CD14-positive monocyte (primary cell): Measurements from ENCODE around the gene TP73. TPM values are rescaled to one million over a fixed set of nuclear protein-coding genes. Genes with fewer than 3 reads are reported as not detected.

Experiments
- DNase-seq, 3 donors: peaks; one replicate each; pipeline ENCODE4 v3.0.0-alpha.2; 2011 to 2022
- H2AFZ ChIP-seq: 2 replicates; pipeline ENCODE4 v1.6.0; 2012; ENCODE audit warnings: mild to moderate bottlenecking, low read depth, low read length, inconsistent platforms; ENCODE audit not compliant: insufficient read depth, poor library complexity, severe bottlenecking
- H3K27ac ChIP-seq, 2 donors: 1 replicate in 1 of 2; 2 replicates in 1 of 2; pipeline ENCODE4 v1.5.1; 2012 to 2013; ENCODE audit warnings: low read length in 2 of 2, control low read depth in 1 of 2, inconsistent platforms in 1 of 2, low read depth in 1 of 2, mild to moderate bottlenecking in 1 of 2
- H3K27me3 ChIP-seq, 2 donors: one replicate each; pipeline versions ENCODE4 v1.6.0 to v1.6.1; 2011 to 2013; ENCODE audit warnings: low read length in 2 of 2; ENCODE audit not compliant: control insufficient read depth in 2 of 2, insufficient read depth in 2 of 2
- H3K36me3 ChIP-seq, 2 donors: replicated peaks in 1 of 2; 1 replicate in 1 of 2; 2 replicates in 1 of 2; pipeline versions ENCODE4 v1.5.1 to v1.6.1; 2012 to 2013; ENCODE audit warnings: low read length in 2 of 2, control low read depth in 1 of 2, inconsistent platforms in 1 of 2, mild to moderate bottlenecking in 1 of 2; ENCODE audit not compliant: insufficient read depth in 2 of 2, control insufficient read depth in 1 of 2
- H3K4me1 ChIP-seq, 2 donors: 1 replicate in 1 of 2; 2 replicates in 1 of 2; pipeline versions ENCODE4 v1.5.1 to v1.6.1; 2012 to 2013; ENCODE audit warnings: low read length in 2 of 2, control low read depth in 1 of 2, inconsistent platforms in 1 of 2, mild to moderate bottlenecking in 1 of 2, moderate library complexity in 1 of 2; ENCODE audit not compliant: insufficient read depth in 2 of 2, control insufficient read depth in 1 of 2
- H3K4me2 ChIP-seq: replicated peaks from 2 replicates; pipeline ENCODE3; 2012; ENCODE audit warnings: low read length, moderate library complexity, mild to moderate bottlenecking; ENCODE audit not compliant: poor library complexity, severe bottlenecking; ENCODE audit errors: extremely low read depth
- H3K4me3 ChIP-seq, 3 experiments: fragments of 200-600 bp in 1 of 3; sonication (generic) in 1 of 3; replicated peaks in 1 of 3; 1 replicate in 2 of 3; 2 replicates in 1 of 3; pipeline ENCODE4 v1.5.1; 2011 to 2013; ENCODE audit warnings: low read length in 3 of 3, mild to moderate bottlenecking in 3 of 3, control low read depth in 2 of 3, low read depth in 2 of 3, inconsistent platforms in 1 of 3, moderate library complexity in 1 of 3
- H3K79me2 ChIP-seq: 2 replicates; pipeline ENCODE4 v1.6.0; 2012; ENCODE audit warnings: mild to moderate bottlenecking, control low read depth, inconsistent platforms, low read length, moderate library complexity; ENCODE audit not compliant: insufficient read depth
- H3K9ac ChIP-seq: 2 replicates; pipeline ENCODE4 v1.6.0; 2017; ENCODE audit warnings: low read length, mild to moderate bottlenecking; ENCODE audit not compliant: insufficient read depth, poor library complexity, severe bottlenecking
- H3K9me3 ChIP-seq, 2 donors: replicated peaks in 1 of 2; 1 replicate in 1 of 2; 2 replicates in 1 of 2; pipeline versions ENCODE4 v1.5.1 to v1.6.1; 2012 to 2013; ENCODE audit warnings: low read length in 2 of 2, control low read depth in 1 of 2; ENCODE audit not compliant: control insufficient read depth in 1 of 2, insufficient read depth in 1 of 2
- H4K20me1 ChIP-seq: 2 replicates; pipeline ENCODE4 v1.6.0; 2012; ENCODE audit warnings: mild to moderate bottlenecking, low read length, control low read depth, moderate library complexity; ENCODE audit not compliant: insufficient read depth
- H3K27ac Mint-ChIP-seq, 7 donors: one replicate each; pipeline ENCODE4 v1.8.0; 2020; ENCODE audit warnings: mild to moderate bottlenecking in 7 of 7, mixed read lengths in 7 of 7, moderate library complexity in 6 of 7, inconsistent platforms in 2 of 7
- H3K27me3 Mint-ChIP-seq, 3 donors: one replicate each; pipeline ENCODE4 v1.8.0; 2021 to 2022; ENCODE audit warnings: low read depth in 3 of 3, mild to moderate bottlenecking in 3 of 3, mixed read lengths in 3 of 3, moderate library complexity in 3 of 3, inconsistent platforms in 1 of 3
- H3K36me3 Mint-ChIP-seq, 2 donors: one replicate each; pipeline ENCODE4 v1.8.0; 2020; ENCODE audit warnings: mixed read lengths in 2 of 2, inconsistent platforms in 1 of 2, mild to moderate bottlenecking in 1 of 2
- H3K4me1 Mint-ChIP-seq: one replicate; pipeline ENCODE4 v1.8.0; 2020; ENCODE audit warnings: mild to moderate bottlenecking, mixed read lengths
- H3K4me3 Mint-ChIP-seq, 2 donors: one replicate each; pipeline ENCODE4 v1.8.0; 2020; ENCODE audit warnings: mild to moderate bottlenecking in 2 of 2, mixed read lengths in 2 of 2, moderate library complexity in 1 of 2
- H3K9me3 Mint-ChIP-seq, 7 donors: one replicate each; pipeline ENCODE4 v1.8.0; 2020 to 2022; ENCODE audit warnings: mixed read lengths in 7 of 7, mild to moderate bottlenecking in 6 of 7, moderate library complexity in 6 of 7, inconsistent platforms in 2 of 7
- WGBS: methylation state at CpG from one replicate; pipeline ENCODE4 v1.1.5; 2013; ENCODE audit warnings: missing lambda C conversion rate; ENCODE audit not compliant: insufficient coverage; 5-methylcytosine and 5-hydroxymethylcytosine counted together
- intact Hi-C, 2 donors: fragments of 100-400 bp; cut with micrococcal nuclease; formaldehyde crosslinking; loops; one replicate each; pipeline versions ENCODE4 v1.15.0 to v1.15.1; 2023
- polyA plus RNA-seq, 3 donors: library from polyadenylated mRNA; depleted of rRNA in 1 of 3; unstranded in 2 of 3; stranded (reverse) in 1 of 3; fragments of 300-500 nt in 2 of 3; fragments of >200 nt in 1 of 3; fragmentation: Illumina TruSeq in 2 of 3; gene quantifications; 1 replicate in 2 of 3; 2 replicates in 1 of 3; pipeline ENCODE4 v1.2.3, GENCODE V29; 2012 to 2021
- TF ChIP-seq, protein P1 (sequence below): fragments of 200-600 bp; IDR thresholded peaks from one replicate; pipeline ENCODE4 v1.8.0; 2022; ENCODE audit warnings: antibody characterized with exemption, mild to moderate bottlenecking

The TP73 gene
- polyA plus RNA-seq, 3 donors: 0.21 to 0.42 TPM; not detected in 1

DNA sequence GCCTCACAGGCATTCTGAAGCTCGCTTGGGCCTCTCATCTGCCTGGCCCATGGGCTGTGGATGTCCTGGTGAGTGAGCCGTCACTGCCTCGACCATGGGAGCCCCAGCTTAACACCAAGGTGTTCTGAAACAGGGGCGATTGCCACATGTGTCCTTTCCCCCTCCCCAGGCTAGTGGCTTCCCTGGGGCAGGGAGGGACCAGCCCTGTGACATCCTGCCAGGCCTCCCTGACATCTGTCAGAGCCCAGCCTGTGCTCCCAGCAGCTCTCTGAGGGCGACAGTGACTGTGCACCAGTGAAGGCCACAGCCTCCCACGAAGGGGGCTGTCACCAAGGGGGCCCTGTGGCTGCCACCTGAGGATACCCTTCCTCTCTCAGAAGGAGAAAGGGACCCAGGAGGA lies 64.0 kb downstream of the TP73 start:
- Mint-ChIP-seq H3K27me3 (peaks cover 0 to 16% (median 9%) of the 10 kb centered on the region in 3 donors), H3K9me3 (peaks cover 0 to 1% (median 0%) of the 10 kb centered on the region in 7 donors), H3K4me3 (no peak overlapping the region), H3K27ac (no peak overlapping the region), H3K4me1 (peaks cover 2% of the 10 kb centered on the region), H3K36me3 (no peaks in the 10 kb centered on the region)
- Histone ChIP-seq H3K79me2 (no peaks in the 10 kb centered on the region), H4K20me1 (no peaks in the 10 kb centered on the region), H3K27ac (no peak overlapping the region), H3K27me3 (peaks cover 0 to 3% of the 10 kb centered on the region in 2 donors), H3K4me2 (no peak overlapping the region), H2AFZ (no peak overlapping the region), H3K9me3 (no peaks in the 10 kb centered on the region), H3K9ac (no peak overlapping the region), H3K4me3 (no peak overlapping the region), H3K4me1 (peaks cover 6 to 9% of the 10 kb centered on the region in 2 donors), H3K36me3 (no peaks in the 10 kb centered on the region)
- no peak for DNase-seq
- intact Hi-C loops: loop anchor here in 1 of 2 donors (2.0 kb wide), 1 partner anchor 20 kb away; no protein-coding TSS in a partner anchor
- TF ChIP-seq, protein P1, sequence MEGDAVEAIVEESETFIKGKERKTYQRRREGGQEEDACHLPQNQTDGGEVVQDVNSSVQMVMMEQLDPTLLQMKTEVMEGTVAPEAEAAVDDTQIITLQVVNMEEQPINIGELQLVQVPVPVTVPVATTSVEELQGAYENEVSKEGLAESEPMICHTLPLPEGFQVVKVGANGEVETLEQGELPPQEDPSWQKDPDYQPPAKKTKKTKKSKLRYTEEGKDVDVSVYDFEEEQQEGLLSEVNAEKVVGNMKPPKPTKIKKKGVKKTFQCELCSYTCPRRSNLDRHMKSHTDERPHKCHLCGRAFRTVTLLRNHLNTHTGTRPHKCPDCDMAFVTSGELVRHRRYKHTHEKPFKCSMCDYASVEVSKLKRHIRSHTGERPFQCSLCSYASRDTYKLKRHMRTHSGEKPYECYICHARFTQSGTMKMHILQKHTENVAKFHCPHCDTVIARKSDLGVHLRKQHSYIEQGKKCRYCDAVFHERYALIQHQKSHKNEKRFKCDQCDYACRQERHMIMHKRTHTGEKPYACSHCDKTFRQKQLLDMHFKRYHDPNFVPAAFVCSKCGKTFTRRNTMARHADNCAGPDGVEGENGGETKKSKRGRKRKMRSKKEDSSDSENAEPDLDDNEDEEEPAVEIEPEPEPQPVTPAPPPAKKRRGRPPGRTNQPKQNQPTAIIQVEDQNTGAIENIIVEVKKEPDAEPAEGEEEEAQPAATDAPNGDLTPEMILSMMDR: no peak
- WGBS: 81% methylated on average over 3 of the region's 6 CpGs

DNA sequence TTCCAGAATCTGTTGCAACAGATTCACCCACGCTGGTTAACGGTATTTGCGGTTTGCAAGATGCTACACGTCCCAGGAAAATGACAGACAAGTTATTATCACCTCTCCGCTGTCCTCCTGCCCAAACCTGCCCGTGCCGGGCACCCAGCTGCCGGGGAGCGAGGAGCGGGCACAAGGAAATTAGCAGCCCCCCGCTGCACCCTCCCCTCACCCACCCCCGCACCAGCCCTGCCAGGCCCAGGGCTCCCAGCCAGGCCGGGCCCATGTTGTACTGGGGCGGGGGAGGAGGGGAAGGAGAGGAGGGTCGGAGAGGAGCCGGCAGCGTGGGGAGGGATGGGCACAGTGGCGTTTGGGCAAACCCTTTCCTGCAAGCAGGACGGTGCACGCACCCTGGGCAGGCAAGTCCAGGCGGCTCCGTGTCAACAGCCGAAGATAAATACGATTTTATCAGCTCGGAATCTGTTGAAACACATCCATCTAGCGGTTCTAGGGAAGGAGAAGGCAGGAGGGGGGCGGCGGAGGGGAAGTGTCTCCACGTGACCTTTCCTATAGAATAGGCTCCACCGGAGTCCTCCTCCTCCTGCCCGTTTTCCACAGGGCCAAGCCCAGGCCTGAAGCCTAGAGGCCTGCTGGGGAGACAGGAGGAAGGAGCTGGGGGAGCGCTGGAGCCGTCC lies 64.9 kb downstream of the TP73 start:
- no peak overlapping the region for H3K4me3 Mint-ChIP-seq
- H3K27ac ChIP-seq: no peak overlapping the region
- H3K27me3 ChIP-seq: peaks cover 0 to 3% of the 10 kb centered on the region in 2 donors
- intact Hi-C loops: loop anchor here in 1 of 2 donors (2.0 kb wide), 1 partner anchor 20 kb away; no protein-coding TSS in a partner anchor
- H3K9me3 Mint-ChIP-seq: peaks cover 0 to 1% (median 0%) of the 10 kb centered on the region in 7 donors
- no peaks in the 10 kb centered on the region for H3K9me3 ChIP-seq
- no peak overlapping the region for H3K9ac ChIP-seq
- H4K20me1 ChIP-seq: no peaks in the 10 kb centered on the region
- H3K27me3 Mint-ChIP-seq: peaks cover 4 to 15% (median 6%) of the 10 kb centered on the region in 3 donors
- no peak overlapping the region for H3K4me2 ChIP-seq
- no peak overlapping the region for H3K4me3 ChIP-seq
- no peak overlapping the region for H3K27ac Mint-ChIP-seq
- H3K79me2 ChIP-seq: no peaks in the 10 kb centered on the region
- DNase-seq: no peak
- no peaks in the 10 kb centered on the region for H3K36me3 Mint-ChIP-seq
- peaks cover 2% of the 10 kb centered on the region for H3K4me1 Mint-ChIP-seq
- 52% methylated on average over 20 of the region's 33 CpGs for WGBS
- peaks cover 6 to 9% of the 10 kb centered on the region in 2 donors for H3K4me1 ChIP-seq
- H2AFZ ChIP-seq: no peak overlapping the region
- TF ChIP-seq, protein P1: no peak
- H3K36me3 ChIP-seq: no peaks in the 10 kb centered on the region
